Mesendoderm (in vitro differentiated cells): ENCODE results near the gene TGFB2.

Experiments used
- DNase-seq: peaks from one replicate; pipeline ENCODE4 v3.0.0; 2013
- H2AK5ac ChIP-seq: 2 replicates; pipeline ENCODE4 v1.6.1; 2013; ENCODE audit warnings: low read length, inconsistent platforms
- H2BK120ac ChIP-seq: 2 replicates; pipeline ENCODE4 v1.6.1; 2013; ENCODE audit warnings: low read depth, mild to moderate bottlenecking, low read length, moderate library complexity, mixed read lengths
- H2BK15ac ChIP-seq: replicated peaks from 2 replicates; pipeline ENCODE4 v1.6.1; 2013; ENCODE audit warnings: low read depth, mild to moderate bottlenecking, moderate library complexity
- H2BK5ac ChIP-seq: 2 replicates; pipeline ENCODE4 v1.6.1; 2013; ENCODE audit warnings: low read length, inconsistent platforms
- H3K18ac ChIP-seq: 2 replicates; pipeline ENCODE4 v1.6.1; 2013; ENCODE audit warnings: mild to moderate bottlenecking, low read length, mixed read lengths
- H3K23ac ChIP-seq: one replicate; pipeline ENCODE4 v1.6.1; 2013; ENCODE audit warnings: low read length
- H3K27ac ChIP-seq: 2 replicates; pipeline ENCODE4 v1.5.1; 2013; ENCODE audit warnings: low read depth, mild to moderate bottlenecking, inconsistent platforms, low read length, moderate library complexity
- H3K27me3 ChIP-seq: 2 replicates; pipeline ENCODE4 v1.6.1; 2013; ENCODE audit warnings: low read length, control low read depth, mild to moderate bottlenecking, inconsistent platforms; ENCODE audit not compliant: insufficient read depth, poor library complexity
- H3K36me3 ChIP-seq: 2 replicates; pipeline ENCODE4 v1.6.1; 2013; ENCODE audit warnings: low read length, inconsistent platforms; ENCODE audit not compliant: control insufficient read depth, insufficient read depth
- H3K4ac ChIP-seq: one replicate; pipeline ENCODE4 v1.6.1; 2013; ENCODE audit warnings: low read depth, mild to moderate bottlenecking, low read length, moderate library complexity
- H3K4me1 ChIP-seq: 2 replicates; pipeline ENCODE4 v1.6.1; 2013; ENCODE audit warnings: low read depth, low read length, inconsistent platforms; ENCODE audit not compliant: control insufficient read depth
- H3K4me2 ChIP-seq: 2 replicates; pipeline ENCODE4 v1.6.1; 2013; ENCODE audit warnings: low read length
- H3K4me3 ChIP-seq: 2 replicates; pipeline ENCODE4 v1.5.1; 2013; ENCODE audit warnings: mild to moderate bottlenecking, low read length
- H3K56ac ChIP-seq: one replicate; pipeline ENCODE4 v1.6.1; 2013; ENCODE audit warnings: low read length
- H3K79me1 ChIP-seq: 2 replicates; pipeline ENCODE4 v1.6.1; 2013; ENCODE audit warnings: low read length, inconsistent platforms
- H3K79me2 ChIP-seq: 2 replicates; pipeline ENCODE4 v1.6.1; 2013; ENCODE audit warnings: mild to moderate bottlenecking, low read length; ENCODE audit not compliant: control insufficient read depth, insufficient read depth
- H3K9ac ChIP-seq: 2 replicates; pipeline ENCODE4 v1.6.1; 2013; ENCODE audit warnings: low read length, inconsistent platforms
- H4K5ac ChIP-seq: one replicate; pipeline ENCODE4 v1.6.1; 2013; ENCODE audit warnings: low read length
- H4K8ac ChIP-seq: one replicate; pipeline ENCODE4 v1.6.1; 2013; ENCODE audit warnings: low read depth, mild to moderate bottlenecking, control low read depth, low read length, moderate library complexity
- WGBS: extraction: QIAGEN DNeasy Blood & Tissue Kit; methylation state at CpG from one replicate; pipeline ENCODE4 v1.1.7; 2013; ENCODE audit warnings: low lambda C conversion rate, missing lambda C conversion rate; ENCODE audit not compliant: insufficient coverage; ENCODE audit errors: extremely low coverage; 5-methylcytosine and 5-hydroxymethylcytosine counted together

Gene TGFB2

DNA sequence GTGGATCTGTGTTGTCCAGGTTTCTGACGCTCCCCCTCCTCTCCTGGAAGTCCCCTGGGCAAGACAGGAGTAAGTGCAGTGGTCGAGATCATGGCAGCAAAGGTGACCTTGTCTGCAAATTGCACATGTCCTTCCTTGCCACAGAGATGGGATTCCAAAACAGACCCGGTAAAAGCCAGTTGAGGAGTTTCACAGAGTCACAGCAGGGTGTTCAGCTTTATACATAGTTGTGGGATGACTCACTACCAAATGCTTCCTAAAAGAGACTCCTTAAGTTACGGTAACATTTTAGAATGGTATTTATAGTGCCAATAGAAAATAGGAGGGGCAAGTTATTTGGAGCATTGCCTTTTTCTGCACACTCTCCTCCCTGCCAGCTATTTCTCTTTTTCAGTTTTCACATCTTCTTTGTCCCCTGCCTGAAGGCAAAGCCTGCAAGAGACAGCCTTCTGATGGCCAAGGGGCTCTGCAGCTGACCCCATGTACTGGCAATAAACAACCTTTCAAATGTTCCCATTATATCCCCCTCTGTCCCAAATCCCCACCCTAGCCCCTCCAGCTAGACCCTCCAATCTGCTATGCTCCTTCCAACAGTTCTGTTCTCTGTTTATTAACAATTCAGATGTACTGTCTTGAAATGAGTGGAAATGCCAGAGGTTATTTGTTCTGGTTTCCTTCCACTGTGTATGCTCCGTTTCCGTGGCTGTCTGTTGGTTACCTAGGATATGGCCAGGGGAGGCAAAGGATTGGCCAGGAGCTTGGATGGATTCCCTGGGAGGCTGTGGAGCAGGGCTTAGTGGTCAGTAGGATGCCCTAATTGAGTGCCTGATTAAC is 115.0 kb downstream of the TGFB2 start:
- Histone ChIP-seq H3K79me1 (no peaks in the 10 kb centered on the region), H3K36me3 (no peaks in the 10 kb centered on the region), H3K4me1 (peaks cover 5% of the 10 kb centered on the region), H2BK15ac (no peak overlapping the region), H4K8ac (no peak overlapping the region), H3K27me3 (no peaks in the 10 kb centered on the region), H4K5ac (no peak overlapping the region), H3K56ac (no peak overlapping the region), H2BK5ac (no peak overlapping the region), H3K18ac (peak overlapping the region; percentile 56), H3K4me2 (no peak overlapping the region), H2BK120ac (peak overlapping the region; percentile 56), H3K4ac (no peak overlapping the region), H3K23ac (no peak overlapping the region), H3K79me2 (no peaks in the 10 kb centered on the region), H3K9ac (no peak overlapping the region), H3K27ac (no peak overlapping the region), H3K4me3 (no peak overlapping the region), H2AK5ac (no peak overlapping the region)
- WGBS: no CpG with 5 or more reads among the region's 6 CpGs
- DNase-seq: peak; percentile 96

DNA sequence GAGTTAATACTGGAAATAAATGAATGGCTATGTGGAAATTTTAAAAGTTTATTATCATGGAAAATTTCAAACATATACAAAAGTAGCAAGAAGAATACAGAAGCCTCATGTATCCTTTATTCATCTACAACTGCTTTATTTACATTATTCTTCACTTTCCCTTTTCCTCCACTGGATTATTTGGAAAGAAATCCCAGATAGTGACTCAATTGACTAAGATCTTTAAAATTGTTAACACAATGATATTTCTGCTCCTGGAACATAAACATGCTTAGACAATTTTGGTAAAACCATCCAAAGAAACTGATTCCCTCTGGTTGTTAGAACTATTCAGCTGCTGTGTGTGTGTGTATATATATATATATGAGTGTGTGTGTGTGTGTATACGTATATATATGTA is 116.2 kb downstream of the TGFB2 start:
- no peaks in the 10 kb centered on the region for H3K79me1 ChIP-seq
- no peaks in the 10 kb centered on the region for H3K79me2 ChIP-seq
- no peak overlapping the region for H4K8ac ChIP-seq
- peaks cover 5% of the 10 kb centered on the region for H3K4me1 ChIP-seq
- no peak overlapping the region for H2BK15ac ChIP-seq
- no peak overlapping the region for H3K27ac ChIP-seq
- no peak overlapping the region for H3K23ac ChIP-seq
- no peak overlapping the region for H4K5ac ChIP-seq
- H3K27me3 ChIP-seq: no peaks in the 10 kb centered on the region
- H2BK120ac ChIP-seq: no peak overlapping the region
- no peak overlapping the region for H3K4ac ChIP-seq
- H3K4me3 ChIP-seq: no peak overlapping the region
- no peak overlapping the region for H3K18ac ChIP-seq
- no CpG with 5 or more reads among the region's 1 CpG for WGBS
- no peak for DNase-seq
- no peak overlapping the region for H2BK5ac ChIP-seq
- no peak overlapping the region for H3K9ac ChIP-seq
- H3K36me3 ChIP-seq: no peaks in the 10 kb centered on the region
- H3K4me2 ChIP-seq: no peak overlapping the region
- no peak overlapping the region for H3K56ac ChIP-seq
- H2AK5ac ChIP-seq: no peak overlapping the region

DNA sequence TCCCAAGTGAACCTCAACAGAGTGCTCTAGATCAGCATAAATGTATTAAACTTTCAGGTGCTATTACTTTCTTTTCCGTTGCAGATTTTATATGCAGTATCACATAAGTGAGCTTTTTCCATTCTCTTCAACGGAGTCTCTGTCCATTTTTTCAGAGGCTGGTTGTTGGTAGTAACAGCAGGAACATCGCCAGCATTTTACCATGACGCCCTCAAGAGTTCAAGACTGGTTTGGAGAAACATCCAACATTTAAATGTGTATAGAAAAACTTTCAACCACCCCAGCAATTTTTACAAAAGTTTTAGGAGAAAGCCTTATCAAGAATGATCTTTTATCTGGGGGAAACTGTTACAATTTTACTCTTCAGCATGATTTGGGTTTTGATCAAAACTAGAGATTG is 117.0 kb downstream of the TGFB2 start:
- Histone ChIP-seq H2BK5ac (no peak overlapping the region), H4K8ac (no peak overlapping the region), H3K36me3 (no peaks in the 10 kb centered on the region), H3K79me2 (no peaks in the 10 kb centered on the region), H3K79me1 (no peaks in the 10 kb centered on the region), H3K4ac (no peak overlapping the region), H3K56ac (no peak overlapping the region), H3K27ac (no peak overlapping the region), H3K23ac (no peak overlapping the region), H2BK15ac (no peak overlapping the region), H3K4me3 (no peak overlapping the region), H3K9ac (no peak overlapping the region), H4K5ac (no peak overlapping the region), H2AK5ac (no peak overlapping the region), H3K27me3 (no peaks in the 10 kb centered on the region), H3K18ac (no peak overlapping the region), H3K4me1 (peaks cover 5% of the 10 kb centered on the region), H2BK120ac (no peak overlapping the region), H3K4me2 (no peak overlapping the region)
- no CpG with 5 or more reads among the region's 4 CpGs for WGBS
- no peak for DNase-seq

DNA sequence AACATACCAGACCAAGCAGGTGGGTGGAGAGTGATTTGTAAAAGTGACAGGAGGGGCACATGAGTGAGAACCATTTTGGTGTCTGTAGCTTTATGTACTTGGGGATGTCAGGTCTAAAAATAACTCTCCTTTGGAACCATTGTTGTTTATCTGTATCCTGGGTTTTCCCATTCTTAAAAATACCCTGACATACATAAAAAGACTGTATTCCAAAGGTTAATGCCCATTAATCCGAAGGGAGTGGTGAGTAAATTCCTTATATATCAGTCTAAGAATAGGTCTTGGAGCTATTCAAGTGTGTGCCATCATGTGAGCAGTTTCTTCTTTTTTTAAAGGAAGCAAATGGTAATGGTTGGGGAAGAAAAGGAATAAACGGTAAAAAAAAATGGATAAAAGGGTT is 117.5 kb downstream of the TGFB2 start:
- no peak overlapping the region for H3K4ac ChIP-seq
- no peak overlapping the region for H3K56ac ChIP-seq
- no peak overlapping the region for H2BK120ac ChIP-seq
- peaks cover 5% of the 10 kb centered on the region for H3K4me1 ChIP-seq
- WGBS: 100% methylated on average over 1 of the region's 2 CpGs
- no peak overlapping the region for H3K4me3 ChIP-seq
- H3K79me2 ChIP-seq: no peaks in the 10 kb centered on the region
- no peak overlapping the region for H3K27ac ChIP-seq
- H3K79me1 ChIP-seq: no peaks in the 10 kb centered on the region
- H4K5ac ChIP-seq: no peak overlapping the region
- no peaks in the 10 kb centered on the region for H3K27me3 ChIP-seq
- H3K9ac ChIP-seq: no peak overlapping the region
- no peaks in the 10 kb centered on the region for H3K36me3 ChIP-seq
- H2BK15ac ChIP-seq: no peak overlapping the region
- H3K23ac ChIP-seq: no peak overlapping the region
- no peak overlapping the region for H2AK5ac ChIP-seq
- H2BK5ac ChIP-seq: no peak overlapping the region
- H3K4me2 ChIP-seq: no peak overlapping the region
- H3K18ac ChIP-seq: no peak overlapping the region
- DNase-seq: no peak
- H4K8ac ChIP-seq: no peak overlapping the region

DNA sequence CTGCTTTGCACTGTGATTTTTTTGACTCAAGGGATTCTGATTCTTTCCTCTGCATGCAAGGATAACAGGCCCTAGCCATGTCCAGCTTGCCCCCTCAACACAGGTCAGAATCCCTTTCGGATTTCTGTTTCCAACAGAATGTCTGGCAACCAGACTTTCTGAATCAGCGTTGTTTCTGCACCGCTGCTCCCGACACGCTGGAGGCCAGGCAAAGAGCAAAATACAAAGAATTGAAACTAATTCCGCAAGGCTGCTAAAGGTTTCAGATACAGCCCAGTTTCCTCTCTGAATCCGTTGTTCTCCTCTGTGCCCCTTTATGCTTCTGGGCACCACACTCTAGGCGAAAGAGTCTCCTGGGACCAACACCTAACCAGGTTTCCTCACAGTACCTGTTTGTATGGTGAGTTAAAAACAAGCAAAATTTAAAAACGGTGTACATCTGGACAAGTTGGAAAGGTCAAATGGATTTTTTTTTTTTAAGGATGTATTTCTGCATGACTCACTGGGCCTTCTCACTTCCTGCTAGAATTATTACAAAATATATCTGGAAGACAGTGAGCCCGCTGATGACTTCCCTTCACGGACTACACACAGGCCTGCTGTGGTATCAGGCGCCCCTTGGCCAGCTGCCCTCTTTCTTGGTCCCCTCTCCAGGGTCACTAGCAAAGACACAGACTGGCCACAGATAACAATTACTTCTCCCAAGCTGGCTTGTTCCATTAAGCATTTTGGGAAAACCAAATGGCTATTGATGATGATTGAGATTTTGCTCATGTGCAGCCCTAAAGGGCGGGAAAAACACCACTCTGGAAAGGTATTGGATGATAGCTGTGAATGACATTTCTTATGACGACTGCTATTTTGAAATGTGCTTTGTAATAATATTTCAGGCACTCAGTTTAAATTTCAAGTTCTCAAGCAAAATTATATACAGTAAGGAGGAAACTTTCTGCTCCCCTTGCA is 118.3 kb downstream of the TGFB2 start:
- H3K4me2 ChIP-seq: no peak overlapping the region
- no peak overlapping the region for H4K5ac ChIP-seq
- no peak overlapping the region for H2BK5ac ChIP-seq
- no peak overlapping the region for H2AK5ac ChIP-seq
- no peaks in the 10 kb centered on the region for H3K36me3 ChIP-seq
- H3K9ac ChIP-seq: no peak overlapping the region
- H2BK120ac ChIP-seq: no peak overlapping the region
- H3K79me1 ChIP-seq: no peaks in the 10 kb centered on the region
- H3K18ac ChIP-seq: no peak overlapping the region
- DNase-seq: no peak
- no peak overlapping the region for H3K4ac ChIP-seq
- no peak overlapping the region for H3K23ac ChIP-seq
- no peaks in the 10 kb centered on the region for H3K27me3 ChIP-seq
- H3K4me1 ChIP-seq: peaks cover 5% of the 10 kb centered on the region
- H3K27ac ChIP-seq: no peak overlapping the region
- H3K56ac ChIP-seq: no peak overlapping the region
- no peaks in the 10 kb centered on the region for H3K79me2 ChIP-seq
- no peak overlapping the region for H2BK15ac ChIP-seq
- no peak overlapping the region for H3K4me3 ChIP-seq
- WGBS: no CpG with 5 or more reads among the region's 14 CpGs
- H4K8ac ChIP-seq: no peak overlapping the region
